NCI-H2196 (cell line): ENCODE measurements around the gene UGT3A2.

Experiments
- DNase-seq: peaks from one replicate; lab custom pipeline; 2025; ENCODE audit not compliant: unreplicated experiment; lab: John Stamatoyannopoulos, UW

UGT3A2 gene, protein sequence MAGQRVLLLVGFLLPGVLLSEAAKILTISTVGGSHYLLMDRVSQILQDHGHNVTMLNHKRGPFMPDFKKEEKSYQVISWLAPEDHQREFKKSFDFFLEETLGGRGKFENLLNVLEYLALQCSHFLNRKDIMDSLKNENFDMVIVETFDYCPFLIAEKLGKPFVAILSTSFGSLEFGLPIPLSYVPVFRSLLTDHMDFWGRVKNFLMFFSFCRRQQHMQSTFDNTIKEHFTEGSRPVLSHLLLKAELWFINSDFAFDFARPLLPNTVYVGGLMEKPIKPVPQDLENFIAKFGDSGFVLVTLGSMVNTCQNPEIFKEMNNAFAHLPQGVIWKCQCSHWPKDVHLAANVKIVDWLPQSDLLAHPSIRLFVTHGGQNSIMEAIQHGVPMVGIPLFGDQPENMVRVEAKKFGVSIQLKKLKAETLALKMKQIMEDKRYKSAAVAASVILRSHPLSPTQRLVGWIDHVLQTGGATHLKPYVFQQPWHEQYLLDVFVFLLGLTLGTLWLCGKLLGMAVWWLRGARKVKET

DNA sequence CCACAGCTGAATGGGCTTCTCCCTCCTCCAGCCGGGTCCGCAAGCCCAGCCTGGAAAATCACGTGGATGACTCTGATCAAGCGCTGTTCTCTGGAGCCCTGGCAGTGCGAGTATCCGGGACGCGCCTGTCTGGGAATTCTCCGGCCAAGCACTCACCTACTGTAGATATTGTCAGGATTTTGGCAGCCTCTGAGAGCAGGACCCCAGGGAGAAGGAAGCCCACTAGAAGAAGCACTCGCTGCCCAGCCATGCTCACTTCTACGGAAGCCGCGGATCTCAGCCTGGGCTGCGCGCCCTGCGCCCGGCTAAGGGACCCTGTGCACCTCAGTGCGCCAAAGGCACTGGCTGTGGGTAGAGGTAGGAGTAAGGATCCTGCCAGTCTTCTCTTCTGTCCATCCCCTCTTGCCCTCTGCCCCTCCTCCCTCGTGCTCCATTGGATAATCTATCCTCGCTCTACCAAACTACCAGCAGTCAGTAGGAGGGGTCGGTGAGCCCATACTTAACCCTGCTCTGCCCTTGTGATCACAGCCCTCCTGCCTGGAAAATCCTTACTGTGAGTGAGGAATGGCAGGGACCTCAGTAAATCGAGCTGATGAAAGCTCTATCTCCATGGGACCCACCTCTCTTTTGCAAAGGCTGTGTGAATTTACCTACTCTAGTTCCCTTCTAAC, at the start of gene UGT3A2:
TSS of gene UGT3A2 (minus strand) at position 343 of the 671 bp plus-strand sequence. CDS start at position 250, 93 bp downstream.
- no peak for DNase-seq

DNA sequence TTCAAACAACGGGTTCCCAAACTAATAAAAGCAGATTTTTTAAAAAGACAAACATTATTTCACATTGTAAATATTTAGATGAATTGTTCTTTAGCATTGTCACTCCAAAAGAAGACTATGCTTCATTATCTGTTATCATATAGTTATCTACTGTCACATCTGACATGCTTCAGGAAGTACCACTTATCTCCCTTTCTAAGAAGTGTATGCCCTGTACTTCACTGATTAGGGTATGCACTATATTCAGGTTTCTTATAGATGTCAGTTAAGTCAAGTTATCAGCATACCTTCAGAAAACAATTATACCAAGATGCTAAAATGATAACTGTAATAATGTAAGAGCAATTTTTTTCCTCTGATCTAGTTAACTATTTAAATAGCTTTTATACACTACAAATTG, 44.6 kb upstream of the UGT3A2 start:
- DNase-seq, result no peak

DNA sequence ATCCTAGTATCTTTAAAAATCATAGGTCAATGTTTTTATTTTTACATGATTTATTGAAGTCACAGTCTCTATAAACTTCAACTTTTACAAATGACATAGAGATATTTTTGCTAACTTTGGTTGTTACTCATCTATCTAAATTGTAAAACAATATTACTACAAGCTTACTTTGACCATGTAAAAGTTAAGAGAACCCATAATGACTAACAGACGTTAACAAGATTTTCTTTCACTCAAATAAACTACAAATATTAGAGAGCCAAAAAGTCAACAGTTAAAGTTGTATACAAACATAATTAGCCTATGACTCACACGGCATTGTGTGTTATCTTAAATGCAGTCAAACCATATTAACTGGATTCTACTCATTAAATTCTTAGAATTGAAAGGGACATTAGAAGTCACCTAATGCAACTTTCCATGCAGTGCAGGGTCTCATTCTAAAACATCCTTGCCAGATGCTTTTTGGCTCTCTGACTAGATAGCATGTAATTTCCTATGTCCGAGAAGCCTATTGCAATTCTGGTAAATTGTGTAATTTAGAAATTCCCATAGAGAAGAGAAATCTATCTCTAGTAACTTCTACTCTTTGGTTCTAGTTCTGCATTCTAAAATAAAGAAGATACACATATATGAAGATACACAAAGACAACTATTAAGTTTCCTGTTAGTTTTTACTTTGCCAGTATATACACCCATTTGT, 42.2 kb upstream of the UGT3A2 start:
- no peak for DNase-seq

DNA sequence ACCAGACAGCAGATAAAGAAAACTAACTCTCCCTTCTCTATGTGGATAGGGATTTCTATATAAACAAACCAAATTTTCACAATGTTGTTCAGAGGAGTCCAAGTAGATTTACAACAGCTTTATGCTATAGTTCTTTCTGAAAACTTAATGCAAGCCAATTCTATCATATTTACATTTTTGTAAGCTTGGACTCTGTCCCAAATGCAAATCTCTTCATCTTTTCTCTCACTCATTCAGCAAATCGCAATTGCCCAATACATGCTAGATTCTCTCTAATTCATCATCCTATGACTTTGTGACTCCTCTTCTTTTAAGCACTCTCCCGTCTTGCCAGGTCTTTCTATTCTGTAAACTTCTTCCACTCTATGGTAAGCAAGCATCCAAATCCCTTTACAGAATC, 39.1 kb upstream of the UGT3A2 start:
- DNase-seq, result no peak

DNA sequence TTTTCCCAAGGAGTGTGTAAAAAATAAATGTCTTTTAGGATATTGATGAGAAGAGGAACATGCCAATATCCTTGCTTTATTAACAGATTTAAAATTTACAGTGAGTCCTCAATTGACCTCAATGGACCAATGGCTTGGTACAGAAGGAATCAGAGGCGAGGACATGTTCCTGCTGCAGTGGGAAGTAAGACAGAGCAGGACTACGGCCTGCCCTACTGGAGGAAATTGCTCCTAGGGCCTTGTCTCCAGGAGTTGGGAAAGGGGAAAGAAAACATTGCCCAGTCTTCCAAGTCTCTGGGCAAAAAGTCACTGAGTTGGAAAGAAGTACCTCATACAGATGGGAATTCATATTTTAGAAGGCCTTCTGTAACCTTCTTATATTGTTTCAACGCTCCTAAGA, 33.1 kb upstream of the UGT3A2 start:
- DNase-seq, result no peak

DNA sequence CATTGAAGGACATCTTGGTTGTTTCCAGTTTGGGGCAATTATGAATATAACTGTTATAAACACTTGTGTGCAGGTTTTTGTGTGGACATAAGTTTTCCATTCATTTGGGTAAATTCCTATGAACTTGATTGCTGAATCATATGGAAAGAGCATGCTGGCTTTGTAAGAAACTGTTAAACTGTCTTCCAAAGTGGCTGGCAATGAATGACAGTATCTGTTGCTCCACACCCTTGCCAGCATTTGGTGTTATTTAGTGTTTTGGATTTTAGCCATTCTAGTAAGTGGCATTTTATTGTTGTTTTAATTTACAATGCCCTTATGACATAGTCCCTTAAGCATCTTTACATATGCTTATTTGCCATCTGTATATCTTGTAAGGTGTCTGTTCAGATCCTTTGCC, 29.8 kb upstream of the UGT3A2 start:
- DNase-seq, result no peak

DNA sequence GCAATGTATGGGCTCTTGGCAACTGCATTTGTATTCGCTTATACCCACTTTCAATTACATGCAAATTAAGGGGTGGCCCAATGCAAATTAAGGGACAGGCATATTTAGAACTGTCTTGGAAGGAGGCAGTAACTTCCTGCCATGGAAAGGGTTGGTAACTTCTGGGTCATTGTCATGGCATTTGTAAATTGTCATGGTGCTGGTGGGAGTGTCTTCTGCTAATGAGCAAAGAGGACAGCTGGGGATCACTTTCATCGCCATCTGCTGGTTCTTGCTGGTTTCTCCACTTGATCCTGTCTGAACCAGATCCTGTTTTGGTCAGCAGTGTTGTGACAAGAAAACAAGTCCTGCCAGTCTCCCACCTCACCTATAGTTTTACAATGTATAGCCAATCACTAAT, 23.3 kb upstream of the UGT3A2 start:
- peak; percentile 27 for DNase-seq

DNA sequence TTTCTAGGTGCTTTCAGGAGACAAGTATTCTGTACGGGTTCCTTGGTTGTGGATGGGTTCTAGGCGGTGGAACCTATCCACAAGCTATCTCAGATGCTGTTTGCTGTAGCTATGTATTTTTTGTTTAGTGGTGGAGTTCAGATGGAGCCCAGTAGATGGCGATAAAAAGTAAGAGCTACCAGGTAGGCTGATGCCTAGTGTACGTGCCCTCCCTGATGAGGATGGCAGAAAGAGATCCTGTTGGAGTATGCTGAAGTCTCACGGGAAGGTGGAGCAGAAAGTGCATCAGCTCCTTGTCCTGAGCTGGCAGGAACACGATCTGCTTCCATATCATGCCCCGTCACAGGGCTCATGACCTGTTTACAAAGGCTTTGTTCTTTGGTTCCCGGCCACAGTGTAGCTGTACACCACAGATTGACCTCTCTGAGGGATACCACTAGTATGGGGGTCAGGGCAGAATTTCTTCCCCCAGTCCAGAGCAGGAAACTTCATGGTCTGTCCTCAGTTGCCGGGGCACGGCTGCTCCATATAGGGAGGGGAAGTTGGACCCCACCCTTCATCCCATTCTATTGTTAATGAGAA, 12.6 kb upstream of the UGT3A2 start:
- peak; percentile 68 for DNase-seq

DNA sequence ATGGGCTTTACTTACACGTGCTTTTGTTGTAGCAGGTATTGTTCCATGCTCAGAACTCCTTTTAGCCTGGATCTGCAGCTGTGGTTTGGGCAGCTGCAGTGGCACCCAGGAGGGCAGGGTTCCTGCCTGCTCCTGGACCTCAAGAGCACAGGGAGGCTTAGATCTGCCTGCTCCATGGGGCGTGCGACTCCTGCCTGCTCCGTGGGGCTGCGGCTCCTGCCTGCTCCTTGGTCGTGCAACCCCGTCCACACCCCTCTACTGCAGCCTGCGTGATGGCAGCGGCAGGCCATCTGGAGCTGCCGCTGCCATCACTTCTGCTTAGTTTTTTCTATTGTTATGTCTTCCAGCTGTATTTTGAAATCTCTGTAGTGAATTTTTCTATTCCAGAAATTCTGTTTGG, 11.7 kb upstream of the UGT3A2 start:
- DNase-seq, result no peak

DNA sequence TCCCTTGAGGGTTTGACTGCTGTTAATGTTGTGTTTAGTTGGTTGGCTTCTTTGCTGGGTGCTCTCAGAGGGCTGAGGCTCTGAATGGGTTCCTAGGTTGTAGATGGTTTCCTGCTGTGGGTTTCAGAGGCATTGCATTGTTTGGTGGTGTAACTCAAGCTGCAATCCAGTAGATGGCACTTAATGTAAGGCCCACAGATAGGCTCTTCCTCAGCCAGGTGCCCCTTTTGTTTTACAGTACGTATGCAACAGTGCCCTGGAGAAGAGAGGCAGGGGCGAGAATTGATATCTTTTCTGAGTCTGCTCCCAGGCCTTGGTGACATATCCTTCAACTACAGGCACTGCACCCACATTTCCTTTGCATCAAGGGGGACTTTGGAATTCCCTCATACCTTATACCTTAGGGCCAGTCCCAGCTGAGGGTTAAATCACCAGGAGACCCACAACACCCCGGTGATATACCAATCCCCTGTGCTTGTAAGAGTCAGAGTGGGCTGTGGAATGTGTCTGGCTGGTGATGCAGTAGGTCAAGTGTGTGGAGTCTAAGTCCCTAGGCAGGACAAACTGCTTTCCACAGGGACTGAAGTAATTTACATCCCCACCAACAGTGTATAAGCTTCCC, 7.0 kb upstream of the UGT3A2 start:
- no peak for DNase-seq

DNA sequence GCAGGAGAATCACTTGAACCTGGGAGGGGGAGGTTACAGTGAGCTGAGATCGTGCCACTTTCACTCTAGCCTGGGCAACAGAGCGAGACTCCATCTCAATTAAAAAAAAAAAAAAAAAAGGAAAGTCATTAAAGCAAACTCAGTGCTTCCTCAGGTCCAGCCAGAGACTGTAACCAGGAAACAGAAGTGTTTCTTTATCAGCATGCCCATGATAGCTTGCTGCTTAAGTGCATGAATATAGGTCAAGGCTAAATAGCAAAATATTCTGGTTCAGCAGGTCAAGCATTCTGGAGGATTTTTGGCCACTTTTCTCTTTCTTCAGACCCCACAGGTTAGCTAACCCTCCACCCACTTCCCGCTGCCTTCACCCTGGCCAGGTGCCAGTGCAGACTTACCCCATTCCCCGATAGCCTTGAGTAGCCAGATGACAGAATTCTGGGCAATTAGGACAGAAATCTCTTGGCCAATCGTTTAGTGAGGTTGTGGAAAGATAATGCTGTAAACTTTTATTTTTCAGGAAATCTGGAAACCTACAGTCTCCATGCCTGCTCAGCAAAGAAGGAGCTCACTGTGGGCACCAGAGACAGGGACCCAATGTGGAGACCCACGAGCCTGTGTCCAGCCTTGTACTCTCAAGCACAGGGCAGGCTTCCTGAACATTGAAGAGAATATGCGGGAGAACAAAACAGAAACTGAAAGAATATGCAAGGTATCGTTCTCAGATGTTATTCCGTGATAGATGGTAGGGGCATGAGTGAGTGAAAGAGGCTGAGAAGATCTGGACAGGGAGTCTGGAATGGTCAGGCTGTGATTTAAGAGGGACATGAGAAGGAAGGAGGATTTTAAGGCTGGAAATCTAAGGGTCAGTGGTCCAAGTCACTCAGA, 4.2 kb upstream of the UGT3A2 start:
- DNase-seq, result no peak

DNA sequence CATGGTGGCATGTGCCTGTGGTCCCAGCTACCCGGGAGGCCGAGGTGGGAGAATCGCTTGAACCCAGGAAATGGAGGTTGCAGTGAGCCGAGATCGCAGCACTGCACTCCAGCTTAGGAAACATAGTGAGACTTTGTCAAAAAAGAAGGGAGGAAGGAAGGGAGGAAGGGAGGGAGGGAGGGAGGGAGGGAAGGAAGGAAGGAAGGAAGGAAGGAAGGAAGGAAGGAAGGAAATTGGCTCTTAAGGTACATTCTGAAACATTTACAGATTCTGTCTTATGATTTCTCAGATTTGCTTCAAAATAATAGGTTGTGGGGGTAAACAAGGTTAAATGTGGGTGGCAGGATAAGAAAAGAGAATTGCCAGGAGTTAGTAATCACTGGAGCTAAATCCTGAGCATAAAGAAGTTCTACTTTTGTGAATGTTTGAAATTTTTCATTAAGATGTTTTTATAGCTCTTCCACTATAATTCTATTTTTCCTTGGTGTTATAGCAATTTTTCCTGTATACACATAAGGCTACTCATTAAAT, 2.1 kb upstream of the UGT3A2 start:
- no peak for DNase-seq

DNA sequence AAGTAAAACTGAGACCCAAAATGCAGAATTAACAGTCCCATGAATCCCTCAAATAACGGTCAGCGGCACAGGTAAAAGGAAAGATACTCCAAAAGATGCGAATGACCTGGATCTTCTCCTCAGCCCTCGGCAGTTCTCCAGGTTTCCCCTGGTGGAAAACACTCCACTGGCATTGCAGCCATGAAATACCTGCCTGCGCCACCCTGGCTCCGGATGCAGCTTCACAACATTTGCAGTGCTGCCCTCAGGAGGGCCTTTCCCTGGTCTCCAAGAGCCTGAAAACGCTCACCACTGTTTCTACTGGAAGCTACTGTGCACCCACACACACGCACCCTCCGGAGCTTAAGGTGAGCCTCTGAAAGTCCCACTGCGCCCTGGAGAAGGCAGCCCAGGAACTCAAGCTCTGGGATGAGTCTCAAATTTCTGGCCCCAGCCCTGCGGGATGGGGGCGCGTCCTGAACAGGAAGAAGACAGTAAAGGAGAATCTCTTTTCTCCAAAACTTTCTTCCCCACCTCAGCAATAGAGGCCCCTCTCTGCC, 612 bp downstream of the UGT3A2 start:
- DNase-seq, result no peak

DNA sequence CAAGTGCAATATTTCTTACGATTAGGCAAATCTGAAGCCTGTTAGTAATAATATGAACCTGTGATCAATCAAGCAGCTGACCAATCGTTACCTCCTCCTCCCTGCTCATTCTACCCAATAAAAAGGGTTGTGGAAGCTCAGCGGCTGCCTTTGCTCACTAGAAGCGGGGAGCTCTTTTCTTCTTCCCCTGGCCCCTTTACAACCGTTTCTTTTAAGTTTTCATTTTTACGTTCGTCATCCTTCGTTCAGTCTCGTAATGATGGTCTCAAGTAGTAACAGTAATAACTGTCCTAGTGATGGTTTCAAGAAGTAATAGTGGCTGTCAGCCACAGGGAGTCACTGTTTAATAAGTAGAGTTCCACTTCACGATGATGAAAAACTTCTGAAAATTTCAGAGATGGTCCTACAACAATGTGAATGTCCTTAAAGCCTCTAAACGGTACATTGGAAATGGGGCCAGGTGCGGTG, 6.2 kb downstream of the UGT3A2 start:
- no peak for DNase-seq

DNA sequence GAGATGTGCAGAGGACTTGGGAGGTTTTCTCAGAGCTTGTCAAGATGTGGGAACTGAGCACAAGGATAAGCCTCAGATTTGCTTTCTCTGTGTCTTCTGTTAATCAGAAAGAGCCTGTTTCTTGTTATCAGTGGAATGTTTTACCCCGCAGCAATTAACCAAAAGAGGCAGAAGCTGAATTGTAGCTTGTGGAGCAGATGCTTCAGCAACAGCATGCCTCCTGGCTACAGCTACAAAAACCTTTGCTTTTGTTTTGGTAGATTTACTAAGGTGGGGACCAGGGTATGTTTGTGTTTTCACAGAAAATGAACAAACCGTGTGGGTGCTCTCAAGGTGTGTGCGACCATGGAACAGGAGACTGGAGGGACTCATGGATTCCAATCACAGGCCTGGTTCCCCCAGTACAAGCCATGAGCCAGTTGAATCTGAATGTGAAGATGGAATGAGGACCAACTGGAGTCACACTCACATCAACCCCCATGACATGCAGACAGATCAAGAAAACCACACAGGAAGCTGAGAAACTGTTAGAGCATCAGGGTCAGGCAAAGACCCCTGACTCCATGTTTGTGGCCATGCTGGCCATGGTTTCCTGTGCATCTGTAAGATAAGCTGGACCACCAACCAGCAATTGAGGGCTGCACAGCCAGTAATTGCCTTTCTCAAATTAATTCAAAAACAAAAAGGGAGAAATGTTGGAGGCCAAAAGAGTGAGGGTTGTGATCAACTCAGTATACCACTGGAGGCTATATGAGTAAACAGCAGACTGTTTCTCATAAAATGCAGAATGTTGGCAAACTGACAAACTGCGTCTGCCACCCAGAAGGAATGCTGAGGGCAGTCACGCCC, 6.9 kb downstream of the UGT3A2 start:
- no peak for DNase-seq

DNA sequence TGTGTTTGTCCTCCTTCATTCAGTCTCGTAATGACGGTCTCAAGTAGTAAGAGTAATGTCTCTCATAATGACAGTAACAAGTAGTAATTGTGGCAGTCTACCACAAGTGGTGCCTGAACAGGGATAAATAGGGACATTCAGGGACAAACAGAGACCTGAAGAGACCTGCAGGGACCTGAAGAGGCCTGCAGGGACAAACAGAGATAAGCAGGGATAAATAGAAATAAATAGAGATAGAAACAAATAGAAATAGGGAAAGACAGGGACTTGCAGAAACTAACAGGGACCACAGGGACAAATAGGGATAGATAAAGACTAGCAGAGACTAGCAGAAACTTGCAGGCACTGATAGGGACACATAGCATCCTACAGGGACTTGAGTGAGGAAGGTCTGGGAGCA, 7.9 kb downstream of the UGT3A2 start:
- no peak for DNase-seq

DNA sequence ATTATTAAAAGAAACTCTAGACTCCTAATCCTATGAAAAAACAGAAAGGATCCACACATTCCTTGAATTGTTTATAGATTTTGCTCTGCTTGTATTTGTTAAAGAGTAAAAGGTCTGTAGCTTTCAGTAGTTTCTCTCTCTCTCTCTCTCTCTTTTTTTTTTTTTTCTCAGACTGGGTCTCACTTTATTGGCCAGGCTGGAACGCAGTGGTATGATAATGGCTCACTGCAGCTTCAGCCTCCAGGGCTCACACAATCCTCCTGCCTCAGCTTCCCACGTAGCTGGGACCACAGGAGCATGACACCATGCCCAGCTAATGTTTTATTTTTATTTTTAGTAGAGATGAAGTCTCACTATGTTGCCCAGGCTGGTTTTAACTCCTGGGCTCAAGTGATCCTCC, 9.3 kb downstream of the UGT3A2 start:
- no peak for DNase-seq

DNA sequence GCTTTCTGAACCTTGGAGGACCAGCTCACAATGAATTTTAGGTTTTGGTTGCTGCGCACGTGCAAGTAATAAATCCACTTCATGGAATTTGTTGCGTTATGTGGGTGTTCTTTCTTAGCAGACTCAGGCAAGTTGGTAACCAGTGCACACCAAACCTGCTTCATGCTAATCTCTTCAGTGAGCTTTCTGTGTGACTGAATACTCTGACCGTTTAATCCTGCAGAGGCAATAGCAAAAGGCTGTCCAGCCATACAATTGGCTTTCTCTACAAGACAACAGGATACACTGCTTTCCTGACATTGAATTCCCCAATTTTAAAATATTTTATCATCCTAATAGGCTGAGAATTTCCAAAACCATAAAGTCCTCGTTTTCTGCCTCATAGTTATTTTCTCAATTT, 10.3 kb downstream of the UGT3A2 start:
- no peak for DNase-seq
